SK-N-SH treated with all-trans-retinoic acid at 6 μM for 48 hours (cell line): Measurements from ENCODE around the gene DHRS12.

Experiments
- ARNTL ChIP-seq: fragments of 450-650 bp; formaldehyde crosslinking; IDR thresholded peaks from 2 replicates; pipeline ENCODE4 v1.5.0; 2020; ENCODE audit warnings: low read depth, mild to moderate bottlenecking, moderate library complexity, borderline replicate concordance
- RARB ChIP-seq: fragments of 250-450 bp; sonication (Bioruptor Pico); IDR thresholded peaks from 2 replicates; pipeline ENCODE4 v1.8.0; 2021; ENCODE audit warnings: mild to moderate bottlenecking, moderate library complexity
- SNAI2 ChIP-seq: fragments of 250-450 bp; sonication (Bioruptor Pico); IDR thresholded peaks from 2 replicates; pipeline ENCODE4 v1.5.0; 2020; ENCODE audit warnings: mild to moderate bottlenecking, moderate library complexity
- TCF4 ChIP-seq: fragments of 250-450 bp; sonication (Bioruptor Pico); IDR thresholded peaks from 2 replicates; pipeline ENCODE4 v1.8.0; 2021; ENCODE audit warnings: mild to moderate bottlenecking, moderate library complexity, borderline replicate concordance
- TOX ChIP-seq: fragments of 250-450 bp; sonication (Bioruptor Pico); IDR thresholded peaks from 2 replicates; pipeline ENCODE4 v1.8.0; 2021; ENCODE audit warnings: mild to moderate bottlenecking, moderate library complexity, borderline replicate concordance
- ZNF70 ChIP-seq: fragments of 450-650 bp; formaldehyde crosslinking; IDR thresholded peaks from 2 replicates; pipeline ENCODE4 v1.5.0; 2020; ENCODE audit warnings: mild to moderate bottlenecking, moderate library complexity
- TF ChIP-seq, protein P1 (sequence below): fragments of 250-450 bp; sonication (Bioruptor Pico); IDR thresholded peaks from 2 replicates; pipeline ENCODE4 v1.8.0; 2020; ENCODE audit warnings: mild to moderate bottlenecking, moderate library complexity, borderline replicate concordance

DNA sequence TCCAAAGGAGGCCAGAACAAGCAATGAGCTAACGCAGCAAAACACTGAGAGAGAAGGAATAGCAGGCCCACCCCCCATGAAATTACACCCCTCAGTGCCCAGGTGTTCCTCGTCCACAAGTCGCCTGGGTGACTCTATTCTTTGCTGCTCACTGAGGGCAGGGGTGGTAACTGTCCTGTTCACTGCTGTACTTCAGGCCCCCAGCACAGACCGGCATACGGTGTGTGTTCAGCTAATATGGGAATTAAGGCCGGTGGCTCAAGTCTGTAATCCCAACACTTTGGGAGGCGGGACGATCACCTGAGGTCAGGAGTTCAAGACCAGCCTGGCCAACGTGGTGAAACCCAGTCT is 31.9 kb downstream of the DHRS12 start:
- TF ChIP-seq RARB (CRISPR knock-in tag), result no peak
- TF ChIP-seq, protein P1, sequence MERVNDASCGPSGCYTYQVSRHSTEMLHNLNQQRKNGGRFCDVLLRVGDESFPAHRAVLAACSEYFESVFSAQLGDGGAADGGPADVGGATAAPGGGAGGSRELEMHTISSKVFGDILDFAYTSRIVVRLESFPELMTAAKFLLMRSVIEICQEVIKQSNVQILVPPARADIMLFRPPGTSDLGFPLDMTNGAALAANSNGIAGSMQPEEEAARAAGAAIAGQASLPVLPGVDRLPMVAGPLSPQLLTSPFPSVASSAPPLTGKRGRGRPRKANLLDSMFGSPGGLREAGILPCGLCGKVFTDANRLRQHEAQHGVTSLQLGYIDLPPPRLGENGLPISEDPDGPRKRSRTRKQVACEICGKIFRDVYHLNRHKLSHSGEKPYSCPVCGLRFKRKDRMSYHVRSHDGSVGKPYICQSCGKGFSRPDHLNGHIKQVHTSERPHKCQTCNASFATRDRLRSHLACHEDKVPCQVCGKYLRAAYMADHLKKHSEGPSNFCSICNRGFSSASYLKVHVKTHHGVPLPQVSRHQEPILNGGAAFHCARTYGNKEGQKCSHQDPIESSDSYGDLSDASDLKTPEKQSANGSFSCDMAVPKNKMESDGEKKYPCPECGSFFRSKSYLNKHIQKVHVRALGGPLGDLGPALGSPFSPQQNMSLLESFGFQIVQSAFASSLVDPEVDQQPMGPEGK, result no peak
- no peak for TF ChIP-seq ARNTL (CRISPR knock-in tag)
- TF ChIP-seq SNAI2 (CRISPR knock-in tag), result no peak
- no peak for TF ChIP-seq TOX (CRISPR knock-in tag)
- TF ChIP-seq TCF4 (CRISPR knock-in tag), result no peak
- no peak for TF ChIP-seq ZNF70 (CRISPR knock-in tag)
